Hepatocyte (in vitro differentiated cells): ENCODE measurements around the gene HLTF. TPM values are rescaled to one million over a fixed set of nuclear protein-coding genes. Genes with fewer than 3 reads are reported as not detected.

Source experiments
- DNase-seq: peaks from one replicate; pipeline ENCODE4 v3.0.0-alpha.2; 2016; ENCODE audit warnings: low spot score
- H2AFZ ChIP-seq: fragments of 200-600 bp; sonication (generic); 2 replicates; pipeline ENCODE4 v1.6.0; 2016; ENCODE audit warnings: antibody characterized with exemption, mild to moderate bottlenecking
- H3K27ac ChIP-seq: fragments of 200-600 bp; sonication (generic); 2 replicates; pipeline ENCODE4 v1.5.1; 2016; ENCODE audit warnings: mild to moderate bottlenecking
- H3K27me3 ChIP-seq: fragments of 200-600 bp; sonication (generic); 2 replicates; pipeline ENCODE4 v1.6.1; 2016
- H3K36me3 ChIP-seq: fragments of 200-600 bp; sonication (generic); replicated peaks from 2 replicates; pipeline ENCODE4 v1.5.1; 2016; ENCODE audit warnings: low read depth; ENCODE audit not compliant: insufficient read depth
- H3K4me1 ChIP-seq: fragments of 200-600 bp; sonication (generic); 2 replicates; pipeline ENCODE4 v1.5.1; 2016; ENCODE audit warnings: mild to moderate bottlenecking, moderate library complexity; ENCODE audit not compliant: insufficient read depth
- H3K4me2 ChIP-seq: fragments of 200-600 bp; sonication (generic); 2 replicates; pipeline ENCODE4 v1.6.0; 2016
- H3K4me3 ChIP-seq: fragments of 200-600 bp; sonication (generic); 2 replicates; pipeline ENCODE4 v1.5.1; 2016; ENCODE audit warnings: mild to moderate bottlenecking
- H3K79me2 ChIP-seq: fragments of 200-600 bp; sonication (generic); 2 replicates; pipeline ENCODE4 v1.6.0; 2017; ENCODE audit warnings: mild to moderate bottlenecking
- H3K9me2 ChIP-seq: fragments of 200-600 bp; sonication (generic); replicated peaks from 2 replicates; pipeline ENCODE4 v1.6.0; 2017; ENCODE audit warnings: mild to moderate bottlenecking; ENCODE audit not compliant: insufficient read depth
- H3K9me3 ChIP-seq: fragments of 200-600 bp; sonication (generic); 2 replicates; pipeline ENCODE4 v1.5.1; 2016; ENCODE audit warnings: low read depth, mild to moderate bottlenecking
- H4K20me1 ChIP-seq: fragments of 200-600 bp; sonication (generic); 2 replicates; pipeline ENCODE4 v1.6.0; 2016; ENCODE audit warnings: mild to moderate bottlenecking; ENCODE audit not compliant: insufficient read depth, poor library complexity, severe bottlenecking
- EZH2 ChIP-seq: fragments of 200-600 bp; sonication (generic); IDR thresholded peaks from 2 replicates; pipeline ENCODE4 v1.6.1; 2016; ENCODE audit warnings: antibody characterized with exemption, mild to moderate bottlenecking, borderline replicate concordance
- EZH2phosphoT487 ChIP-seq: fragments of 200-600 bp; sonication (generic); IDR thresholded peaks from one replicate; pipeline ENCODE4 v1.6.1; 2018; ENCODE audit warnings: antibody characterized with exemption, mild to moderate bottlenecking, low read depth, moderate library complexity; ENCODE audit not compliant: unreplicated experiment, severe bottlenecking
- WGBS: methylation state at CpG from one replicate; pipeline ENCODE4 v1.1.6; 2016; ENCODE audit warnings: low lambda C conversion rate; ENCODE audit errors: missing lambda C conversion rate; 5-methylcytosine and 5-hydroxymethylcytosine counted together
- polyA plus RNA-seq: library from polyadenylated mRNA; unstranded; fragments of >200 nt; fragmentation: Nextera tagmentation; extraction: Ambion mirVana; gene quantifications from 2 replicates; pipeline ENCODE4 v1.2.1, GENCODE V29; 2016
- small RNA-seq: library from RNA; depleted of rRNA; stranded (forward); fragments of <200 nt; gene quantifications from one replicate; pipeline ENCODE3, GENCODE V24; 2014
- total RNA-seq: library from RNA; depleted of rRNA; stranded (reverse); fragments of >200 nt; gene quantifications from 2 replicates; pipeline ENCODE4 v1.2.3, GENCODE V29; 2014
- TF ChIP-seq, protein P1 (sequence below): fragments of 200-600 bp; sonication (generic); IDR thresholded peaks from 2 replicates; pipeline ENCODE4 v1.5.1; 2016; ENCODE audit warnings: antibody characterized with exemption, mild to moderate bottlenecking; ENCODE audit not compliant: poor library complexity

Gene HLTF
- total and polyA plus RNA-seq, 2 experiments from 2014 or later = 15.9 to 29.4 TPM

DNA sequence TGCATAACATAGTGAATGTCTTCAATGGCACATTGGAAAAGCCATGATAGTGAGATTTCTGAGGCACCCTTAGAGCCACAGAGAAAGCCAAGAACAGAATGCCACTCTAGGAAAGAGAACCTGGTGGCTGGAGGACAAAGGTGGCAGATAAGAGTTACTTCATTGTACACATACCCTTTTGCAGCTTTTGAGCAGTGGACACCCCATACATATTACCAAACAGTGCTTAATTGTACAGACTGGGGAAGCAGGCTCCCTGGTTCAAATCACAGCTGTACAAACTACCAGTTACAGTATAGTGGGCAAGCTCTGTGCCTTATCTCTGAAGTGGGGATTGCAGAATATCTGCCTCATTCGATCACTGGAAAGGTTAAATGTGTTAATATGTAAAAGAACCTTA is 105.1 kb downstream of the HLTF start:
- no peaks in the 10 kb centered on the region for H3K9me3 ChIP-seq
- no peak for DNase-seq
- H3K4me3 ChIP-seq = no peak overlapping the region
- H4K20me1 ChIP-seq = no peaks in the 10 kb centered on the region
- H3K27ac ChIP-seq = no peak overlapping the region
- no peaks in the 10 kb centered on the region for H3K27me3 ChIP-seq
- no peaks in the 10 kb centered on the region for H3K9me2 ChIP-seq
- no peaks in the 10 kb centered on the region for H3K4me1 ChIP-seq
- no peaks in the 10 kb centered on the region for H3K36me3 ChIP-seq
- H3K4me2 ChIP-seq = no peak overlapping the region
- H2AFZ ChIP-seq = no peak overlapping the region
- TF ChIP-seq, protein P1, sequence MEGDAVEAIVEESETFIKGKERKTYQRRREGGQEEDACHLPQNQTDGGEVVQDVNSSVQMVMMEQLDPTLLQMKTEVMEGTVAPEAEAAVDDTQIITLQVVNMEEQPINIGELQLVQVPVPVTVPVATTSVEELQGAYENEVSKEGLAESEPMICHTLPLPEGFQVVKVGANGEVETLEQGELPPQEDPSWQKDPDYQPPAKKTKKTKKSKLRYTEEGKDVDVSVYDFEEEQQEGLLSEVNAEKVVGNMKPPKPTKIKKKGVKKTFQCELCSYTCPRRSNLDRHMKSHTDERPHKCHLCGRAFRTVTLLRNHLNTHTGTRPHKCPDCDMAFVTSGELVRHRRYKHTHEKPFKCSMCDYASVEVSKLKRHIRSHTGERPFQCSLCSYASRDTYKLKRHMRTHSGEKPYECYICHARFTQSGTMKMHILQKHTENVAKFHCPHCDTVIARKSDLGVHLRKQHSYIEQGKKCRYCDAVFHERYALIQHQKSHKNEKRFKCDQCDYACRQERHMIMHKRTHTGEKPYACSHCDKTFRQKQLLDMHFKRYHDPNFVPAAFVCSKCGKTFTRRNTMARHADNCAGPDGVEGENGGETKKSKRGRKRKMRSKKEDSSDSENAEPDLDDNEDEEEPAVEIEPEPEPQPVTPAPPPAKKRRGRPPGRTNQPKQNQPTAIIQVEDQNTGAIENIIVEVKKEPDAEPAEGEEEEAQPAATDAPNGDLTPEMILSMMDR = no peak
- TF ChIP-seq EZH2 (no peak), EZH2phosphoT487 (no peak)
- no peaks in the 10 kb centered on the region for H3K79me2 ChIP-seq
- WGBS = 75% methylated on average over 1 of the region's 1 CpG

Small RNA genes lying within 50 kb of the gene (small RNA-seq; reads per million reads assigned to genes)
- gene RF00019 = not detected

Other genes starting within 250 kb of the HLTF start
- gene CPA3, start 221.2 kb downstream of the HLTF start, total RNA-seq = 0.08 and 1.1 TPM in 2 replicates
- gene CPA3, start 221.2 kb downstream of the HLTF start, polyA plus RNA-seq = 0.68 TPM in 1 of 2 replicates, not detected in the other
- gene GYG1, start 95.0 kb downstream of the HLTF start, total RNA-seq = 50.3 and 51.8 TPM in 2 replicates
- gene GYG1, start 95.0 kb downstream of the HLTF start, polyA plus RNA-seq = 26.2 and 27.5 TPM in 2 replicates
- 17.6 and 24.2 TPM in 2 replicates for gene HPS3, start 43.1 kb upstream of the HLTF start, total RNA-seq
- gene HPS3, start 43.1 kb upstream of the HLTF start, polyA plus RNA-seq = 14.1 and 14.2 TPM in 2 replicates
- 22.3 and 26.4 TPM in 2 replicates for gene CP, start 135.3 kb upstream of the HLTF start, total RNA-seq
- 6.5 and 12.5 TPM in 2 replicates for gene CP, start 135.3 kb upstream of the HLTF start, polyA plus RNA-seq
- gene TM4SF18, start 247.1 kb upstream of the HLTF start, total RNA-seq = 1.7 and 3.7 TPM in 2 replicates
- gene TM4SF18, start 247.1 kb upstream of the HLTF start, polyA plus RNA-seq = 1.5 and 2.1 TPM in 2 replicates